ENCODE results near the gene ATP6V0E2. TPM values are rescaled to one million over a fixed set of nuclear protein-coding genes. Genes with fewer than 3 reads are reported as not detected.

ATP6V0E2 gene
- total RNA-seq, 1 experiment from 2014 or later = 25.5 TPM

DNA sequence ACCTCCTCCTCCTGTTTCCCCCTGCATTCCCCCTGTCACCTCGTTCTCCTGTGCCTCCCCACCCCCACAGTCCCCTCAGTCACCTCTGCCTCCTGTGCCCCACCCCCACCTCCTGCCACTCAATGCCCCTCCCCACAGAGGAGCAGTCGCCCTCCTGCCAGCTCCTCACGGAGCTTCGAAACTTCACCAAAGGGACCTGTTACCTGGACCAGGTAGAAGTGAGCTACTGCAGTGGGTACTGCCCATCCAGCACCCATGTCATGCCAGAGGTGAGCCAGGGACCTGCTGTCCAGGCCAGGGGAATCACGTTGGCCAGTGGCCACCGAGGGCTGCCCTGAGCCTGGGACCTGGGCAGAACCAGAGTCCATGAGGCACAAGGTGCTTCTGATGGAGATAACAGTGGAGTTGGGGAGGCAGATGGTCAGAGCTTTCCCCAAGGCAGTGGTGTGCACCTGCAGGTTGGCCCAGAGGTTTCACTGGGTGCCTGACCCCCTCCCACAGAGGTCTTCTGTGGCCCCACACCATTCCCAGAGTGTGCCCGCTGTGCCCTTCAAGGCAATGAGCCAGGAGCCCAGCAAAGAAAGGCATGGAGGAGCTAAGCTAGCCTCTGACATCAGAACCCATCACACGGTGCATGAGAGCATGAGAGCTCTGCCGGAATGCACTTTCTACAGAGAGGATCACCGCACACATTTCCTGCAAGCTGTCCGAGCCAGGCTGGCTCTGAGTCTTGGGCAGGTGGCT lies 42.6 kb upstream of the ATP6V0E2 start:
- POLR2A ChIA-PET = no interaction called here
- H3K9me3 ChIP-seq (ENCODE audit: control insufficient read depth in 1 of 2, insufficient read depth in 1 of 2, low read depth in 1 of 2, low read length in 2 of 2) = no peaks in the 10 kb centered on the region
- CTCF ChIA-PET = no interaction called here
- H3K4me1 ChIP-seq (ENCODE audit: control insufficient read depth in 1 of 2, insufficient read depth in 2 of 2, low read length in 2 of 2) = no peaks in the 10 kb centered on the region
- ATAC-seq (no peak), DNase-seq (ENCODE audit: low read depth, low spot score) (no peak)
- RAD21 ChIA-PET (ENCODE audit: low non-redundant PET in 1 of 2, low total read pairs in 2 of 2, uncharacterized antibody in 2 of 2, unreplicated experiment in 2 of 2) = no interaction called here
- no peaks in the 10 kb centered on the region for H3K9me2 ChIP-seq (ENCODE audit: insufficient read depth)
- no peak overlapping the region for H3K4me3 ChIP-seq (replicated peaks in 1 of 2; ENCODE audit: low read depth in 1 of 2, low read length in 2 of 2)
- intact Hi-C loops (cut with micrococcal nuclease) = no loop called here
- H4K20me1 ChIP-seq (ENCODE audit: insufficient read depth) = no peaks in the 10 kb centered on the region
- no peaks in the 10 kb centered on the region for H3K36me3 ChIP-seq (ENCODE audit: control insufficient read depth in 1 of 2, insufficient read depth in 2 of 2, low read length in 2 of 2)
- 0 out of 2 replicates have a peak, but pooled peaks cover 11% of the 10 kb centered on the region for H3K27me3 ChIP-seq (ENCODE audit: insufficient read depth, low read length)
- H3K4me2 ChIP-seq (ENCODE audit: low read length) = no peak overlapping the region
- TF ChIP-seq YY1 (IDR thresholded peaks at IDR 0.05; ENCODE audit: extremely low read depth, insufficient replicate concordance, low read depth, low read length) (no peak), EZH2 (IDR thresholded peaks at IDR 0.05) (no peak), SRF (IDR thresholded peaks at IDR 0.05; ENCODE audit: low read depth) (no peak), SIN3A (IDR thresholded peaks at IDR 0.05; ENCODE audit: low read depth) (no peak), SP1 (IDR thresholded peaks at IDR 0.05; ENCODE audit: low read depth) (no peak), ZNF274 (IDR thresholded peaks at IDR 0.05; ENCODE audit: low read depth, low read length) (no peak), ZFX (IDR thresholded peaks at IDR 0.05) (no peak), JUND (IDR thresholded peaks at IDR 0.05) (no peak), RAD21 (IDR thresholded peaks at IDR 0.05; ENCODE audit: low read depth) (no peak)
- TF ChIP-seq, protein P1, sequence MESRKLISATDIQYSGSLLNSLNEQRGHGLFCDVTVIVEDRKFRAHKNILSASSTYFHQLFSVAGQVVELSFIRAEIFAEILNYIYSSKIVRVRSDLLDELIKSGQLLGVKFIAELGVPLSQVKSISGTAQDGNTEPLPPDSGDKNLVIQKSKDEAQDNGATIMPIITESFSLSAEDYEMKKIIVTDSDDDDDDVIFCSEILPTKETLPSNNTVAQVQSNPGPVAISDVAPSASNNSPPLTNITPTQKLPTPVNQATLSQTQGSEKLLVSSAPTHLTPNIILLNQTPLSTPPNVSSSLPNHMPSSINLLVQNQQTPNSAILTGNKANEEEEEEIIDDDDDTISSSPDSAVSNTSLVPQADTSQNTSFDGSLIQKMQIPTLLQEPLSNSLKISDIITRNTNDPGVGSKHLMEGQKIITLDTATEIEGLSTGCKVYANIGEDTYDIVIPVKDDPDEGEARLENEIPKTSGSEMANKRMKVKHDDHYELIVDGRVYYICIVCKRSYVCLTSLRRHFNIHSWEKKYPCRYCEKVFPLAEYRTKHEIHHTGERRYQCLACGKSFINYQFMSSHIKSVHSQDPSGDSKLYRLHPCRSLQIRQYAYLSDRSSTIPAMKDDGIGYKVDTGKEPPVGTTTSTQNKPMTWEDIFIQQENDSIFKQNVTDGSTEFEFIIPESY (IDR thresholded peaks at IDR 0.05; ENCODE audit: extremely low read depth, insufficient replicate concordance, low read length) = no peak
- TF ChIP-seq, protein P2, sequence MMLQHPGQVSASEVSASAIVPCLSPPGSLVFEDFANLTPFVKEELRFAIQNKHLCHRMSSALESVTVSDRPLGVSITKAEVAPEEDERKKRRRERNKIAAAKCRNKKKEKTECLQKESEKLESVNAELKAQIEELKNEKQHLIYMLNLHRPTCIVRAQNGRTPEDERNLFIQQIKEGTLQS (IDR thresholded peaks at IDR 0.05) = no peak
- no peaks in the 10 kb centered on the region for H3K79me2 ChIP-seq (ENCODE audit: insufficient read depth, low read length)
- no TSS peak for BruUV-seq (replicated peaks)
- H2AFZ ChIP-seq (ENCODE audit: low read depth, low read length, poor library complexity, severe bottlenecking) = no peak overlapping the region
- no peak overlapping the region for H3K27ac ChIP-seq (ENCODE audit: low read depth, low read length)
- H3K9ac ChIP-seq (ENCODE audit: low read length) = no peak overlapping the region
